WERI-Rb-1 (cell line): ENCODE measurements around the gene HMCN1.

ENCODE experiments used
- DNase-seq: peaks from one replicate; pipeline ENCODE4 v3.0.0-alpha.2; 2020
- H3K27ac ChIP-seq: fragments of 250-450 bp; sonication (Bioruptor Pico); 2 replicates; pipeline ENCODE4 v1.5.1; 2020; ENCODE audit warnings: mild to moderate bottlenecking, moderate library complexity
- H3K27me3 ChIP-seq: fragments of 250-450 bp; sonication (Bioruptor Pico); 2 replicates; pipeline ENCODE4 v1.5.1; 2021; ENCODE audit warnings: mild to moderate bottlenecking, low read depth, moderate library complexity; ENCODE audit not compliant: insufficient read depth, severe bottlenecking
- H3K36me3 ChIP-seq: fragments of 250-450 bp; sonication (Bioruptor Pico); 2 replicates; pipeline ENCODE4 v1.5.1; 2020; ENCODE audit warnings: mild to moderate bottlenecking, moderate library complexity
- H3K4me3 ChIP-seq: 2 replicates; pipeline ENCODE4 v1.5.1; 2011; ENCODE audit warnings: low read depth, mild to moderate bottlenecking, control low read depth, low read length
- H3K9me3 ChIP-seq: fragments of 250-450 bp; sonication (Bioruptor Pico); 2 replicates; pipeline ENCODE4 v1.5.1; 2021; ENCODE audit warnings: mild to moderate bottlenecking, moderate library complexity; ENCODE audit not compliant: severe bottlenecking
- CTCF ChIP-seq: IDR thresholded peaks from 2 replicates; pipeline ENCODE4 v1.5.1; 2011; ENCODE audit warnings: low read depth, mild to moderate bottlenecking, control low read depth, inconsistent platforms, low read length

Gene HMCN1

GRCh38 chr1:185795181-185795580 lies 61.0 kb downstream of the HMCN1 start:
- no peak for TF ChIP-seq CTCF
- DNase-seq: no peak
- no peaks in the 10 kb centered on the region for H3K36me3 ChIP-seq

GRCh38 chr1:185798505-185798904 lies 64.3 kb downstream of the HMCN1 start:
- TF ChIP-seq CTCF: no peak
- no peak overlapping the region for H3K4me3 ChIP-seq
- H3K36me3 ChIP-seq: no peaks in the 10 kb centered on the region
- no peak for DNase-seq
- H3K9me3 ChIP-seq: peaks cover 2% of the 10 kb centered on the region
- no peak overlapping the region for H3K27ac ChIP-seq
- no peaks in the 10 kb centered on the region for H3K27me3 ChIP-seq

More at GRCh38 chr1:185795181-185795580, 61.0 kb downstream of the HMCN1 start:
- H3K27ac ChIP-seq: no peak overlapping the region
- peaks cover 2% of the 10 kb centered on the region for H3K9me3 ChIP-seq
- H3K27me3 ChIP-seq: no peaks in the 10 kb centered on the region
- H3K4me3 ChIP-seq: no peak overlapping the region

GRCh38 chr1:185803241-185803640 lies 69.0 kb downstream of the HMCN1 start:
- no peaks in the 10 kb centered on the region for H3K27me3 ChIP-seq
- H3K9me3 ChIP-seq: peaks cover 2% of the 10 kb centered on the region
- no peak for TF ChIP-seq CTCF
- no peaks in the 10 kb centered on the region for H3K36me3 ChIP-seq
- H3K4me3 ChIP-seq: no peak overlapping the region
- H3K27ac ChIP-seq: no peak overlapping the region
- no peak for DNase-seq

GRCh38 chr1:185804206-185804605 lies 70.0 kb downstream of the HMCN1 start:
- DNase-seq: no peak
- no peak for TF ChIP-seq CTCF
- Histone ChIP-seq H3K27me3 (no peaks in the 10 kb centered on the region), H3K9me3 (peaks cover 1% of the 10 kb centered on the region), H3K27ac (no peak overlapping the region), H3K4me3 (no peak overlapping the region), H3K36me3 (no peaks in the 10 kb centered on the region)

- no peaks in the 10 kb centered on the region for H3K27me3 ChIP-seq
- TF ChIP-seq CTCF: no peak
- H3K9me3 ChIP-seq: no peaks in the 10 kb centered on the region
- H3K36me3 ChIP-seq: no peaks in the 10 kb centered on the region
- DNase-seq: no peak
- no peak overlapping the region for H3K4me3 ChIP-seq
- H3K27ac ChIP-seq: no peak overlapping the region
Measured at GRCh38 chr1:185804608-185805007, 70.4 kb downstream of the HMCN1 start.

- no peak overlapping the region for H3K4me3 ChIP-seq
Measured at GRCh38 chr1:185807275-185807674, 73.1 kb downstream of the HMCN1 start.

More at GRCh38 chr1:185807275-185807674, 73.1 kb downstream of the HMCN1 start:
- no peaks in the 10 kb centered on the region for H3K9me3 ChIP-seq
- no peak for DNase-seq
- TF ChIP-seq CTCF: no peak
- H3K27ac ChIP-seq: no peak overlapping the region
- H3K36me3 ChIP-seq: no peaks in the 10 kb centered on the region
- H3K27me3 ChIP-seq: no peaks in the 10 kb centered on the region
